ENCODE measurements around the gene SH3RF3.

SH3RF3 gene

GRCh38 chr2:109523121-109523520 lies 394.1 kb downstream of the SH3RF3 start:
- TF ChIP-seq JUND (IDR thresholded peaks at IDR 0.05; ENCODE audit: low read depth): no peak
- no peak for DNase-seq (ENCODE audit: low read depth in 1 of 2, low spot score in 1 of 2)
- in situ Hi-C loops (cut with HindIII; ENCODE audit: low pct_unique_long_range_greater_than_20kb, low sequenced_read_pairs): no loop called here

GRCh38 chr2:109523536-109524361 lies 394.7 kb downstream of the SH3RF3 start:
- no peak for TF ChIP-seq JUND (IDR thresholded peaks at IDR 0.05; ENCODE audit: low read depth)
- no peak for DNase-seq (ENCODE audit: low read depth in 1 of 2, low spot score in 1 of 2)

GRCh38 chr2:109525836-109526235 lies 396.8 kb downstream of the SH3RF3 start:
- in situ Hi-C loops (cut with HindIII; ENCODE audit: low pct_unique_long_range_greater_than_20kb, low sequenced_read_pairs): no loop called here
- no peak for TF ChIP-seq JUND (IDR thresholded peaks at IDR 0.05; ENCODE audit: low read depth)
- DNase-seq (ENCODE audit: low read depth in 1 of 2, low spot score in 1 of 2): no peak

More at GRCh38 chr2:109523536-109524361, 394.7 kb downstream of the SH3RF3 start:
- in situ Hi-C loops (cut with HindIII; ENCODE audit: low pct_unique_long_range_greater_than_20kb, low sequenced_read_pairs): no loop called here

GRCh38 chr2:109526442-109526970 lies 397.5 kb downstream of the SH3RF3 start:
- no peak for DNase-seq (ENCODE audit: low read depth in 1 of 2, low spot score in 1 of 2)
- no peak for TF ChIP-seq JUND (IDR thresholded peaks at IDR 0.05; ENCODE audit: low read depth)
- in situ Hi-C loops (cut with HindIII; ENCODE audit: low pct_unique_long_range_greater_than_20kb, low sequenced_read_pairs): no loop called here

GRCh38 chr2:109527079-109527478 lies 398.1 kb downstream of the SH3RF3 start:
- no peak for DNase-seq (ENCODE audit: low read depth in 1 of 2, low spot score in 1 of 2)
- in situ Hi-C loops (cut with HindIII; ENCODE audit: low pct_unique_long_range_greater_than_20kb, low sequenced_read_pairs): no loop called here
- no peak for TF ChIP-seq JUND (IDR thresholded peaks at IDR 0.05; ENCODE audit: low read depth)

- in situ Hi-C loops (cut with HindIII; ENCODE audit: low pct_unique_long_range_greater_than_20kb, low sequenced_read_pairs): no loop called here
- TF ChIP-seq JUND (IDR thresholded peaks at IDR 0.05; ENCODE audit: low read depth): no peak
- no peak for DNase-seq (ENCODE audit: low read depth in 1 of 2, low spot score in 1 of 2)
Measured at GRCh38 chr2:109527846-109528705, 399.1 kb downstream of the SH3RF3 start.

GRCh38 chr2:109528811-109529501 lies 400.0 kb downstream of the SH3RF3 start:
- TF ChIP-seq JUND (IDR thresholded peaks at IDR 0.05; ENCODE audit: low read depth): no peak
- in situ Hi-C loops (cut with HindIII; ENCODE audit: low pct_unique_long_range_greater_than_20kb, low sequenced_read_pairs): no loop called here
- no peak for DNase-seq (ENCODE audit: low read depth in 1 of 2, low spot score in 1 of 2)

- TF ChIP-seq JUND (IDR thresholded peaks at IDR 0.05; ENCODE audit: low read depth): no peak
- in situ Hi-C loops (cut with HindIII; ENCODE audit: low pct_unique_long_range_greater_than_20kb, low sequenced_read_pairs): no loop called here
- DNase-seq (ENCODE audit: low read depth in 1 of 2, low spot score in 1 of 2): no peak
Measured at GRCh38 chr2:109529532-109530449, 400.8 kb downstream of the SH3RF3 start.

GRCh38 chr2:109530712-109531111 lies 401.7 kb downstream of the SH3RF3 start:
- no peak for DNase-seq (ENCODE audit: low read depth in 1 of 2, low spot score in 1 of 2)
- in situ Hi-C loops (cut with HindIII; ENCODE audit: low pct_unique_long_range_greater_than_20kb, low sequenced_read_pairs): no loop called here
- TF ChIP-seq JUND (IDR thresholded peaks at IDR 0.05; ENCODE audit: low read depth): no peak

GRCh38 chr2:109531221-109531620 lies 402.2 kb downstream of the SH3RF3 start:
- in situ Hi-C loops (cut with HindIII; ENCODE audit: low pct_unique_long_range_greater_than_20kb, low sequenced_read_pairs): no loop called here

GRCh38 chr2:109531896-109532727 lies 403.1 kb downstream of the SH3RF3 start:
- no peak for DNase-seq (ENCODE audit: low read depth in 1 of 2, low spot score in 1 of 2)
- no peak for TF ChIP-seq JUND (IDR thresholded peaks at IDR 0.05; ENCODE audit: low read depth)
- in situ Hi-C loops (cut with HindIII; ENCODE audit: low pct_unique_long_range_greater_than_20kb, low sequenced_read_pairs): no loop called here

More at GRCh38 chr2:109531221-109531620, 402.2 kb downstream of the SH3RF3 start:
- no peak for TF ChIP-seq JUND (IDR thresholded peaks at IDR 0.05; ENCODE audit: low read depth)
- DNase-seq (ENCODE audit: low read depth in 1 of 2, low spot score in 1 of 2): no peak
